UCSD-AML1 (cell line): ENCODE measurements around the gene BABAM2.

ENCODE experiments used
- DNase-seq: peaks from one replicate; lab custom pipeline; 2025; ENCODE audit not compliant: unreplicated experiment; lab: John Stamatoyannopoulos, UW

The BABAM2 gene

GRCh38 chr2:28055325-28055970 lies 164.9 kb downstream of the BABAM2 start:
- no peak for DNase-seq

DNA sequence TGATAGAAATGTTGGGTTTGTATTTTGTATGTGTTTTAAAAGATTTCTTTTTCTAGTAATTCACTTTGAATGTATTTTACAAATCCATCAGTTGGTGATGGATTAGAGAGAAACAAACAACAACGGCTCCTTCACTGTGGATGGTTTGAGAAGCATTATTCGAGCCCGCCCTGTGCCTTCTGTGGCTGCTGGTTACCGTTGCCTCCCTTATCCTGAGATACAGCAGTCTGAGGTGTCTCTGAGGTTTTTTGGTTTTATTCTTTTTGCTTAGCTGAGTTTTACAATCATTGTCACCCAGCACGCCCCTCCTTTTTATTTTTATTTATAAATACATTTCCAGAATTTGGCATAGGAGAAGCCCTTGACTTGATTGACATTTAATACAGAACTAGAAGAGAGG lies 168.3 kb downstream of the BABAM2 start:
- no peak for DNase-seq

- no peak for DNase-seq
Measured at GRCh38 chr2:28062867-28063266, 172.3 kb downstream of the BABAM2 start.

DNA sequence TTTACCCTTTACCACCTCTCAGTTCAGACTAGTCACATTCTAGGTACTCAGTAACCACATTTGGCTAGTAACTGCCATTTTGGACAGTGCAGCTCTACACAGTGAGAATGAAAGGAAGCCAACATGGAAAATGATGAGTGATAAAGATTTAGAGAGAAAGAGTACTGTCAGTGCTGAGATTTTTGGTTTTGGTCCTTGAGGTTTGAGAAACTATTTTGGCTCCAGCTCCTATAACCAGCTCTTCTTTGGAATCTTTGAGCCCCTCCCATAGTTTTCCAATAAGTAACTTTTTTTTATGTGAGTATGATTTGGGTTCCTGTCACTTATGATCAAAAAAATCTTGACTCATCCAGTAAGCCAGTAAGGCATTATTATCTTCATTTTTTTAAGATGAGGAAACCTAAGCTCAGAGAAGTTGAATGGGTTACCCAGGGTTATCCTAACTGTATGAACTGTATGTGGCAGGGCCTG lies 173.0 kb downstream of the BABAM2 start:
- DNase-seq = no peak

DNA sequence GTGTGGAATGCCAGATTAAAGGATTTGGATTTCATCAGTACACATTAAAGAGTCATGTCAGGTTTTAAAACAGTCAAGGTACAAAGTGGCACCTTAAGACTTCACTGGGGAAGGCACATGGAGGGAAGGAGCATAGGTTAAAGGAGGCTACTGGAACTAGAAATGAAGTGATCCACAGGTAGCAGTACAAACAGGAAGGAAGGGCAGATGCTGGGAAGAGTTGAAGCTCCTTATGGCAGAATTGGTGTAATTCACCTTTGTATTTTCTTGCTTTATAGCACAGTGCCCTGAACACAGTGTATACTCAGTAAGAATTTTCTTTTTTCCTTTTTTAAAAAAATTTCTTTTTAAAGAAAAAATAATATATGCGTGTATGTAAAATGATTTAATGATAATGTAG lies 177.1 kb downstream of the BABAM2 start:
- no peak for DNase-seq

DNA sequence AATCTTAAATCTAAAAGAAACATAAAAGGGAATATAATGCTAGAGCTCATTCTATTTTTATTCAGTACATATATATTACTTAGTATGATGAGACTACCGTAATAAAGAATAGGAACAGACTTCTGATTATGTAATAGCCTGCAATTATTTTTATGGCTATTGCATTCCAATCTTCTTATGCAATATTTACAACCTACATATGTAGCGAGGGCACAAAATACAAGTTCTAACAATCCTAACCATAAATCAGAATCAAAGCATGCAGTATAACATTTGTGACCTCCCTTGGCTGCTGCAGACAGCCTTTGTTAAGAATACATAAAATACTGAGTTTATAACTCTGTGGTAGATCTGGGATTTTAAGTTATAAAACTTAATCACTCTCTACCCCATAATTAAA lies 177.6 kb downstream of the BABAM2 start:
- DNase-seq = no peak

DNA sequence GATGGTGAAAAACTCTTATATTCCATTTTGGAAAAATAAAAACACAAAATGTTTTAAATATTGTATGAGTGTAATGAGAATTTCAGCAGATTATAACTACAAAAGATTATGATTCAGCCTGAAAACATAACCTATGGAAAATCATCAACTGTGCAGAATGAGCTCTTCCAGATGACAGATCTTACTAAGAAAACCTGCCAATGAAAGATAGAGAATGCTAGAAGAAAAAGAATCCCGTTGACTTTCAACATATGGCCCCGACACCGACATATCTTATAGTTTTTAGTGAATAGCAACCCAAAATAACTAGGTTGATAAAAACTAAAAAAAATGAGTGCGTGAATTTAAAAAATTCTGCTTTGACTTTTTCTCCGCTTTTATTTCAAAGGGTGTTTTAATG lies 178.0 kb downstream of the BABAM2 start:
- no peak for DNase-seq

GRCh38 chr2:28071221-28071620 lies 180.7 kb downstream of the BABAM2 start:
- no peak for DNase-seq

DNA sequence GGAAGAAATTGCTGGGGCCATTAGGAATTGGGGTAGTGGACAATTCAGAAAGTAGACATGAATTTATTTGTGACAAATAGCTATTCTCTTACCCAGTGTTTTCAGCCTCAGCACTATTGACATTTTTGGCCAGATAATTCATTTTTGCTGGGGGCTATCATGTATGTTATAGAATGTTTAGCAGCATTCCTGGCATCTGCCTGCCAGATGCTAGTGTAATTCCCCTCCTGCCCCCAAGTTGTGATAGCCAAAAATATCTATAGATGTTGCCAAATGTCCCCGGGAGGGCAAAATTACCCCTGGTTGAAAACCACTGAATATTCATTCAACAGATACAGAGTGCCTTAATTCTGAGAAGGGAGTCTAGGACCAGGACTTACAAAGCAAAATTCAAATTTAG lies 183.6 kb downstream of the BABAM2 start:
- no peak for DNase-seq

DNA sequence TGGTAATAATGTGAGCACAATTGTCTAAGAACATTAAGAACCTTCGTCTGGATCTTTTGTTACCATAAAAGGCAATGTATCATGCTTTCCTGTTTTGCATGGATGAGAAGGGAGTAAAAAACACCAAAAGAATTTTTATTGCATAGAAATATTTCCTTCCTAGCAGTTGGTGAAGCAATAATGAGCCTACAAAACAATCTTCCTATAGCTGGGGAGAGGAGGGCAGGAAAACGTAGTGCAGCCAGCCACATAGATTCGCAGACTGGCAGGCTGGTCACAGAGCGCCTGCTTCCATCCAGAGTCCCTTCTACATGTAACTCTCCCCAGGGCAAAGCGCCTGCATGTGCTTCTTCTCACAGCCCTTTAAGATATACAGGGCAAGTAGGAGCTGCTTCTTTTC lies 190.4 kb downstream of the BABAM2 start:
- peak; percentile 14 for DNase-seq

GRCh38 chr2:28082131-28082530 lies 191.6 kb downstream of the BABAM2 start:
- no peak for DNase-seq

GRCh38 chr2:28083476-28083875 lies 192.9 kb downstream of the BABAM2 start:
- DNase-seq = no peak

DNA sequence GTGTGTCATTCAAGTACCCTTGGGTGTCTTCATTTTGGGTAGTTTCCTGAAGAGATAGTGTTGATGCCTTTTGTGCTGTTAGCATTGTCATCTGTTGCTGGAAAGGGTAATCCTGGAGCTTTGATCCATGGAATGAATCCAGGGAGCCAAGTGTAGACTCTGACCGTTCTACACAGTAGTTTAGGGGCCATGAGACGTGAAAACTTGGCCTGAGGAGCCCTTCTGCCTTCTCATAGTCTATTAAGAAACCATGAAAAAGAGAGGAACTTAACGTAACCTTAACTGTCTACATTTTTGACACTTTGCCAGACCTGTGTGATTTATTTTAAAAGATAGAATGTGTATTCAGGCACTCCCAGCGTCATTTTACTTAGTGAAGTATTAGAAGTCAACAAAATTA lies 194.0 kb downstream of the BABAM2 start:
- no peak for DNase-seq

- no peak for DNase-seq
Measured at GRCh38 chr2:28085201-28085600, 194.7 kb downstream of the BABAM2 start.

- no peak for DNase-seq
Measured at GRCh38 chr2:28086611-28087010, 196.1 kb downstream of the BABAM2 start.

DNA sequence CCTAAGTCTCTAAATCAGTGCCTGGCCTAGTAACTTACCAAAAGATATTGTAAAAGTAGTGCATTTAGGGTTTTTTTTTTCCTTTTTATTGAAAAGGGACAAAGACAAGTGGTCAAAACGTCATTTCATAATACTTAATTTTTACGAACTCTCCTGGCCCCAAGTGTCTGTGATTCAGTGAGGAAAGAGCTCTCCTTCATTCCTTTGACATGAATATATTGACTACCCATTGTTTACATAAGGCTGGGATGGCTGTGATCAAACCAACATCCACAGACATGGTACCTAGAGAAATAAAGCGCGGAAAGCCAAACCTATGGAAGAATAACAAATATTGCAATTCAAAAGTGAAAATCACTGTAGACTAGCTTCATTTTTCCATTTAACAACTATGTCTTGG lies 198.4 kb downstream of the BABAM2 start:
- DNase-seq = no peak

DNA sequence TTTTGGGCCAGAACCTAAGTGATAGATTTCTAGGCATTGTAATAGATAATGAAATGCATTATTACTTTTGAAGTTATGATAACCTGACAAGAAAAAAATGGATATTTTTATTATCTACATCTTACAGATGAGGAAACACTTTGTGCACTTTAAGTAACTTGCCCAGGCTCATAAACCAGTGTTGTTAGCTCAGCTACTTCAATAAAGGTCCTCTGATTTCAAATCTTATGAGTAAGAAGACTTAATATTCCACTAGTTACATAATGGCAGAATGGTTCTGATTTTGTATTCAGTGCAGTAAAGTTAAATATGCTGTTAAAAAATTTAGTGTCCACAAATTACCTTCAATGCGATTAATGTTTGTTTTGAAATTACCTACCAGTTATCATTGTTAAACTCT lies 199.0 kb downstream of the BABAM2 start:
- no peak for DNase-seq

DNA sequence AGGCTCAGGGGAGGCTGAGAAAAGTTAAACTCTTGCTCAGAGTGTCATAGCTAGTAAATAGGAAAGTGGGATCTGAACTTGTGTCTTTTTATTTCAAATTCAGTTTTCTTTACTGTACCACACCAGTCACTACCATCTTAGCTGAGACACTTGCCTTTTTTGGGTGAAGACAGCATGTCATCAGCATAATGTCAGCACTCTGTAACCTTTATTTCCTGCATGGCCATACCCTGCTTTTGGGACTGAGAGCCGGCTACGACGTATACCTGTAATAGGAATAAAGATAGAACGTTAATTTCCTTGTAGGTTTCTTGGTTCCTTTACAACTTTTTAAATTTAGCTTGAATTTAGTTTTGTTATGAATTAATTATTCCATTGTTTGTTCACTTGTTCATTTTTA lies 202.8 kb downstream of the BABAM2 start:
- DNase-seq = no peak

GRCh38 chr2:28093768-28094167 lies 203.2 kb downstream of the BABAM2 start:
- no peak for DNase-seq

- DNase-seq = no peak
Measured at GRCh38 chr2:28094739-28095138, 204.2 kb downstream of the BABAM2 start.

- DNase-seq = no peak
Measured at GRCh38 chr2:28095622-28096021, 205.1 kb downstream of the BABAM2 start.

DNA sequence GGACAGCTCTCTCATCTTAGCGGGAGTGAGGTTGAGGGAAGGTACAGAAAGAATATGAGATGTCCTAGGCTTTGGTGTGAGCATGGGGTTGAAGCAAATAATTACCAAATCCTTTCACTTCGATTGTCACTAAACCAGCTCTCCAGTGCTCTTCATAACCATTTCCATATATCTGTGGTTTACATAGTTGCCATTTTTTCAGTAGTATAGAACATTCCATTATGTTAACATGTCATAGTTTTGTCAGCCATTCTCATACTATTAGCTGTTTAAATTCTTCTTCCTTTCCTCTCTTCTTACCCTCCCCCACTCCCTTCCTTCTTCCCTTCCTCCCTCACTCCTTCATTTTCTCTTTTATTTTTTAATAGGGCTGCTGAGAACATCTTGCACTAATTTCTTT lies 205.9 kb downstream of the BABAM2 start:
- no peak for DNase-seq

GRCh38 chr2:28098501-28099225 lies 208.1 kb downstream of the BABAM2 start:
- no peak for DNase-seq
